ENCODE measurements around the gene SIN3A. TPM values are rescaled to one million over a fixed set of nuclear protein-coding genes. Genes with fewer than 3 reads are reported as not detected.

The SIN3A gene
- total and polyA plus RNA-seq, 2 of the 8 experiments (the other 6 are each of a cell fraction or from before 2014, with no cell fraction given): 69.5 to 109 TPM

- TF ChIP-seq ATF2 (IDR thresholded peaks at IDR 0.05; ENCODE audit: low read length) (no peak), USF2 (IDR thresholded peaks at IDR 0.05; ENCODE audit: low read length) (no peak), JUN (IDR thresholded peaks at IDR 0.05; ENCODE audit: low read depth, low read length) (no peak), BRCA1 (IDR thresholded peaks at IDR 0.05; ENCODE audit: low read depth, low read length) (no peak), RXRA (IDR thresholded peaks at IDR 0.05; ENCODE audit: insufficient read depth, low read depth, low read length) (no peak), GABPA (IDR thresholded peaks at IDR 0.05; ENCODE audit: borderline replicate concordance, insufficient read depth, low read length) (peak; percentile 55; the same call in 1 of the 2 replicates), CBX8 (IDR thresholded peaks at IDR 0.05; ENCODE audit: borderline replicate concordance, low read depth, low read length) (no peak), SIX5 (IDR thresholded peaks at IDR 0.05; ENCODE audit: low read depth, low read length) (no peak), EP300 (IDR thresholded peaks at IDR 0.05; ENCODE audit: borderline replicate concordance in 1 of 2, low read depth in 2 of 2, low read length in 2 of 2) (peak in 1 of 2 experiments; percentile 30; a peak in 2 of 3 replicates), POU5F1 (IDR thresholded peaks at IDR 0.05; ENCODE audit: low read depth, low read length) (no peak), MAFK (IDR thresholded peaks at IDR 0.05; ENCODE audit: low read depth, low read length) (no peak), RBBP5 (IDR thresholded peaks at IDR 0.05; ENCODE audit: borderline replicate concordance, low read depth, low read length) (0 out of 2 replicates have a peak, but pooled peaks have one; percentile 5), SIRT6 (IDR thresholded peaks at IDR 0.05; ENCODE audit: low read length) (no peak), RAD21 (IDR thresholded peaks at IDR 0.05 in 1 of 2, conservative IDR thresholded peaks at IDR 0.05 in 1 of 2; ENCODE audit: low read depth in 2 of 2, low read length in 2 of 2) (no peak), CEBPB (IDR thresholded peaks at IDR 0.05; ENCODE audit: low read depth, low read length) (peak; percentile 91), NRF1 (IDR thresholded peaks at IDR 0.05; ENCODE audit: low read depth, low read length) (no peak), TBP (IDR thresholded peaks at IDR 0.05; ENCODE audit: low read depth, low read length) (peak; percentile 70), CHD1 (IDR thresholded peaks at IDR 0.05; ENCODE audit: low read depth, low read length) (no peak), E2F6 (IDR thresholded peaks at IDR 0.05) (peak; percentile 92), TAF1 (IDR thresholded peaks at IDR 0.05; ENCODE audit: low read depth, low read length) (peak; percentile 84)
These were observed 2.4 kb upstream of the SIN3A start (continued) for GRCh38 chr15:75453703-75454470.

All from H1 (cell line).